Measurements from ENCODE around the gene UPP2.

Gene UPP2

DNA sequence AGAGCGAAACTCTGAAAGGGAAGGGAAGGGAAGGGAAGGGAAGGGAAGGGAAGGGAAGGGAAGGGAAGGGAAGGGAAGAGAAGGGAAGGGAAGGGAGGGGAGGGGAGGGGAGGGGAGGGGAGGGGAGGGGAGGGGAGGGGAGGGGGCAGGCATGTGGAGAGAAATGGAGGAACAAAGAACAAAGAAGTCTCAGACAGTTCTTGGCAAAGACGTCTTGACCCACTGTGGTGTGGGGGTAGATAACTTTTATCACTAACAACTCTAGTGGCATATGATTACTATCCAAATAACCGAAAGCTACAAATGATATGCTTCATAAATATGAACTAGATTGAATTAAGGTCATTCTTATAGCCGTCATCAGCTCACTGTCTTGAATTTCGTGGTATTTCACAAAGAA is 3.2 kb downstream of the UPP2 start:
- DNase-seq (ENCODE audit: low spot score) = no peak

- no peak for DNase-seq (ENCODE audit: low spot score)
Observed at GRCh38 chr2:158112992-158113391, 11.3 kb downstream of the UPP2 start.

DNA sequence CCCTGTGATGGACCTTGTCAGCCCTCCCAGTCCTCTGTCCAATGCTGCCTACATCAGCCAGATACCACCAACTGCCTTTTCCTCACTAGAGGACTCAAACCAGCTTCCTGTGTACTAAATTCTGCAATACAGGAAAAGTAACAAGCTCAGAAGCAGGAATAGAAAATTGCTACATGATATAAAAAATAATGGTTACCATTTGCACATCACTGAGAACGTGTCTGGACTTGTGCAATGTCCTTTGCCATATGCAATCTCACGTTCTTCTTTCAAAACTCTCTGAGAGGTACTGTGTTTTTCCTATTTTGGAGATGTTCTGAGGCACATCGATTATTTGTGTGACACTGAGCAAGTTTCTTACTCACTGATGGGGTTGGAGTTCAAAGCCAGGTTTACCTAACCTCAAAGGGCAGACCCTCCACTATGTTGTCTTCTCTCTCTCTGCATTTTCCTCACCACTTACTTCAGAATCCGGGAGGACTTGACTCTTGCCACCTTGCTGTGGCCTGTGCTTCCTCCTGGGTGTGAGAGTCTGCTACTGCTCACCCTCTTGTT is 12.1 kb downstream of the UPP2 start:
- DNase-seq (ENCODE audit: low spot score) = no peak

DNA sequence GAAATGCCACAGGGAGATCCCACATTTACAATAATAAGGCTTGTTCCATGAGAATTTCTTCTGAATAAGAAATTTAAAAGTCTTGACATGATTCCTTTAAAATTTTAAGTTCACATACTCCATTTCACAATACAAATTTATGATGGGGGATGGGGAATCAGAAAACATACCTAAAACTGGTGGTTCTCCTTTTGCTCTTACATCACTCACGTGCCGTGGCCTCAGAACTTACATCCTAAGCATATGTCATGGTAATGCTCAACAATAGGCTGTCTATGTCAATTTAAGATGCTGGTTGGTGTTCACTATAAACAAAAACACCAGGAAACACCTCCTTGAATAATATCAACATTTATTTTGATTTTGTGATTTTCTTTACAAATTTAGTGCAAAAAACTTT is 12.8 kb downstream of the UPP2 start:
- DNase-seq (ENCODE audit: low spot score) = no peak

- DNase-seq (ENCODE audit: low spot score) = no peak
Observed at GRCh38 chr2:158115202-158115767, 13.6 kb downstream of the UPP2 start.

GRCh38 chr2:158116936-158117335 is 15.3 kb downstream of the UPP2 start:
- DNase-seq (ENCODE audit: low spot score) = no peak

DNA sequence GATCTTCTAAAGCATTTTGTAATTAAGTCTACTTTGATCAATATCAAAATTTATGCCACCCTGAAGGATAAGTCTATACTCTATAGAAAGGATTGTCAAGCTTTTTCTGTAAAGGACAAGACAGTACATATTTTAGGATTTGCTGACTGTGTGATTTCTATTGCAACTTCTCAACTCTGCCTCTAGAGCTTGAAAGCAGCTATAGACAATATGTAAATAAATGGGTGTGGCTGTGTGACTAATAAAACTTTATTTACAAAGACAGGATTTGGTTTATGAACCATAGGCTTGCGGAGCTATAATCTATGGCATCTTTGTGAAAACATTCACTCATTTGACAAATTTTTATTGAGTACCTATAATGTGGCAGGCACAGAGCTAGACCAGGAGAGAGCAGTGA is 18.4 kb downstream of the UPP2 start:
- DNase-seq (ENCODE audit: low spot score) = no peak

DNA sequence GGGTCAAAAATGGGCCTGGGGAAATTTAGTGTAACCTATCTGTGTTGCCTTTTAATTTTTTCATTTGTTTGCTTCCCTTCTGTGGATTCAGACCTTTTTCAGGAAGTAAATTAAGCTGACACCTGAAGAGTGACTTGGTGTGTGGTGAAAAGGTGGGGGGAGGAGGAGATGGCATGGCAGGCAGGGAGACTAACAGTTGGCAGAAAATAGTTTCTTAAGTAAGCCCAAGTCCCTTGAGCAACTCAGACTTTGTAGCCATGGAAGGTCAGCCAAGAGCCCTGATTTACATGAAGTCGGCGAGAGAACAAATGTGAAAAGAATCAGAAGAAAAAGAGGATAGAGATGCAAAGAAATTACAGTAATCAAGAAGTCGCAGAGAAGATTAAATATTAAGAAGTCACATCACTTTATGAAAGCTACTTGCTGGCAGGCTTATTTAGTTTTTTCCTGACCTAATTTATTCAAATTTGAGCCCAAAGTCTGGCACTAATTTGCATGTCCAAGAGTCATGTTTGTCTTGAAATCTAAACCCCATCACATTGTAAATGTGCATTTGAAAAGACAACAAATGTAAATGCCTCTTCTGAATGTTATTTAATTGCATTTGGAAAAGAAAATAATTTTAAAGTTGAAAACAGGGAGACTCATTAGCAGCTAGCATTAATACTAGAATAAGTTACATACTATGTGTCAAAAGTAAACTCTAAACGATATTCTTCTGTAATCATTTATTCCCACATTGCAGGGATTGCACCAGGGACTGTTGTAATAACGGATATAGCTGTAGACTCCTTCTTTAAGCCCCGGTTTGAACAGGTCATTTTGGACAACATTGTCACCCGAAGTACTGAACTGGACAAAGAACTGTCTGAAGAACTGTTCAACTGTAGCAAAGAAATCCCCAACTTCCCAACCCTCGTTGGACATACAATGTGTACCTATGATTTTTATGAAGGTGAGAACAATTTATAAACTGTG is 19.3 kb downstream of the UPP2 start:
- peak; percentile 29 for DNase-seq (ENCODE audit: low spot score)

- DNase-seq (ENCODE audit: low spot score) = no peak
Observed at GRCh38 chr2:158124896-158125295, 23.2 kb downstream of the UPP2 start.

- peak; percentile 55 for DNase-seq (ENCODE audit: low spot score)
Observed at GRCh38 chr2:158125756-158126498, 24.3 kb downstream of the UPP2 start.

DNA sequence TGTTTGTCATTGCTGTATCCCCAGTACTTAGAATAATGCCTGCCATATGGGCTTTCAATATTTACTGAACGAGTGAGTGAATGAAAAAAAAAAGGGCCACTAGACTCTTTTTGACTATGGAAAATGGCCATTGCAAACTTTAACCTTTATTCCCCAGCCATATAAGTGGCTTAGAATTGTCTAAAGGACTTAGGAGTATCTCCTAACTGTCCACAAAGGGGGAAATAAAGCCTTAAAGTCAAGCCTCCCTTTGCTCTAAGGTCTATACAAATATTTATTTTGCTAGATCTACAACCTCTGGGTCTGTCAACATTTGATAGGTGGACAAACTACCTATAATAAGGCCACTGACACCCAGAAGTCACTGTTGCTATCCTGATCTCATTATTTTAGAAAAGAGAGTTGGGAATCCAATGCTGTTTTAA is 25.7 kb downstream of the UPP2 start:
- no peak for DNase-seq (ENCODE audit: low spot score)

- DNase-seq (ENCODE audit: low spot score) = peak; percentile 49
Observed at GRCh38 chr2:158128168-158128973, 26.7 kb downstream of the UPP2 start.

- no peak for DNase-seq (ENCODE audit: low spot score)
Observed at GRCh38 chr2:158129037-158129436, 27.4 kb downstream of the UPP2 start.

DNA sequence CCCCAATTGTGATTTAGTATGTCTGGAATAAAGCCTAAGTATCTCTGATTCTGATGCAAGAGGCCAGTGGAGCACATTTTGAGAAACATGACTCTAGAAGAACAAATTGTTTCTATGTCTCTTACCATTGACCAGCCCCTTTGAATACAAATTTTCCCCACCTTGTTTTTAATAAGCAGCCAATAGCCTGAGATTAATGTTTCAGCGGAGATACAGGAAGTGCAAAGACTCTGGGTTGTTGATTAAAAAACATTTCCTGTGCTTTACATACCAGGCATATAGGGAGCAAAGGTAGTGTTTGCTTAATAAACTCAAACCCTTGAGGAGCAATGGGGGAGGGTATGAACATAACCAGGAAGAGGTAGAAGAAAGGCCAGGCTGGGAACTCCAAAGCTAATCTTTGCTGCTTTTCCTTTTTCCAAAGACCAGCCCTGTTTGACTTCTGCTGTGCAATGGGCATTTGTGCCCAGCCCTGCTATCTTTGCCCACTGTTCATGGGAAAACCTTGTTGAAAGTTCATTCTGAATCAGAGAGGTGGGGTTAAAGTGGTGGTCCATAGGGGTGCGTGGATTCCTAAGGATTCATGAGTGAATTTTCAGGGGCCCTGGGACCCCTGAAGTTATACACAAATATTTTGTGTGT is 29.3 kb downstream of the UPP2 start:
- DNase-seq (ENCODE audit: low spot score) = peak; percentile 70

- DNase-seq (ENCODE audit: low spot score) = peak; percentile 11
Observed at GRCh38 chr2:158131483-158131912, 29.8 kb downstream of the UPP2 start.

- peak; percentile 96 for DNase-seq (ENCODE audit: low spot score)
Observed at GRCh38 chr2:158131919-158132566, 30.4 kb downstream of the UPP2 start.

DNA sequence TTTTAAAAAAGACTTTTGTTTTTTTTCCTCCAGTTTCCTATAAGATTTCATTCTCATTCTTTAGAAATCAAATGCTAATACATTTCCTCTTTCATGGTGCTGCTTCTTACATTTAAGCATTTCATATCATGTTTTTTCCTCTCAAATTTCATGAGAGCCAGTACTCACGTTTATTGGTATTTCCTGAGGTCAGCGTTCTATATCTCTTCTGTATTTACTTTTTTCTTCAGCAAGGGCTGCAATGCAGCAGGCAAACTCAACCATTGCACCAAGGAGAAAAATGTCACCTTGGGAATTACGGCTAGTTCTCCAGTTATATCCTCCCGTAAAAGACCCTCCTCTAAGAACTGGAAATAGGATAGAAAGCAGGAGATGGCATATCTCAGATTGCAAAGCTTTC is 32.4 kb downstream of the UPP2 start:
- no peak for DNase-seq (ENCODE audit: low spot score)

- no peak for DNase-seq (ENCODE audit: low spot score)
Observed at GRCh38 chr2:158134655-158135054, 33.0 kb downstream of the UPP2 start.

DNA sequence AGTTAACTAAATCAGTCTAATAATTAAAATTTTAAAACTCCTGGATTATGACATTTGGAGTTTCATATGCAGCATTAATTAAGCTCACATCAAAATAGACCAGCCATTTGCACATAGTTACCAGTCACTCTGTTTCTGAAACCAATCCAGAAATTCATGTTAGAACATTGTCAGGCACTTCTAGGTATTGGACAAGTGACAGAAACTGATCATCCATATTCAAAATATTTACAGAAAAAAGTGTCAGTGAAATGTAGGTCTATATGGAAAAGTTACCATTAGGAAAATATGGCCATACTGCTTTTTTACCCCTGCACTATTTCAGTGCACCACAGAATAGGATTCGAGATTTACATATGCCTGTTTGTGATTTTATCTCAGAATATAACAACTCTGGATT is 33.4 kb downstream of the UPP2 start:
- DNase-seq (ENCODE audit: low spot score) = no peak

- no peak for DNase-seq (ENCODE audit: low spot score)
Observed at GRCh38 chr2:158138255-158138654, 36.6 kb downstream of the UPP2 start.

DNA sequence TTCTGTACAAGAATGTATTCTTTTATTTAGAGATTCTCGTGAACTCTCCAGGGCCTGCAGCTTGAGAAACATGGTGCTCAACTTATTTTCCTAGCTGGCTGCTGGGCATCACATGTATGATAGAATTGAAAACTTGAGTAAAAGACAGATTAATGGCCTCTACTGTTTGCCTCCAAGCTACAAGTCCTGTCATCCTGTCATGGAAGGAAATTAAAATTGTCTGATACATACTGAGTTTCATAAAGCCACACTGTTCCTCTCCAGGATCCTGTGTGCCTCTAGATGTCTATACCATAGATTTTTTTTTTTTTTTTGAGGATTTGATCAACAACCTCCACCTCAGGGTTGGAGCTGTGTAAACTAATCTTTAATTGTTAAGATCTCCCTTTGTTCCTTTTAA is 38.5 kb downstream of the UPP2 start:
- DNase-seq (ENCODE audit: low spot score) = no peak

All from kidney tubule cell (primary cell).